ENCODE data around the gene LIN28B. TPM values are rescaled to one million over a fixed set of nuclear protein-coding genes. Genes with fewer than 3 reads are reported as not detected.

The LIN28B gene
- total RNA-seq, 4 donors from 2014 or later = not detected

DNA sequence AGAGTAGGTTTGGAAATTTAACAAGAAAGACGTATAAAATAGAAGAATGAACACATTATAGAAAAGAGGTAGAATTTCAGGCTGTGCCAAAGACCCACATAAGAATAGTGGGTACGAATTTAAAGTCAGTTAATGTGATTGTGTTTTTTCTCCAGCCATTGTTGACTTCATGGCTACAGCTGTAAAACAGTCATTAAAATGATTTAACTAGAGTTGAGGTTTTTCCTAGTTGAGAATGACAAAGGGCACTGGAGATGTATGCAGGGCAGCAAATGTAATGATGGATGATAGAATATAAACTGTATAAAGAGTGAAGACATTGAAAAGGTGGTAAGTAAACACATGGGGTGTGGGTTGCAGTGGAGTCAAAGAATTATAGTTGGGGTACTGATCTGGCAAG is 72.7 kb downstream of the LIN28B start:
- Histone ChIP-seq H3K27ac (no peak overlapping the region), H3K4me1 (no peaks in the 10 kb centered on the region), H3K27me3 (no peaks in the 10 kb centered on the region), H3K36me3 (no peaks in the 10 kb centered on the region), H3K4me3 (no peak overlapping the region), H3K9me3 (no peaks in the 10 kb centered on the region)
- no peak for DNase-seq
- TF ChIP-seq CTCF (IDR thresholded peaks at IDR 0.05) (no peak), POLR2A (IDR thresholded peaks at IDR 0.05) (no peak)

GRCh38 chr6:105034470-105034869 is 77.6 kb downstream of the LIN28B start:
- Histone ChIP-seq H3K4me1 (no peaks in the 10 kb centered on the region), H3K9me3 (no peaks in the 10 kb centered on the region), H3K27me3 (no peaks in the 10 kb centered on the region), H3K4me3 (no peak overlapping the region), H3K36me3 (no peaks in the 10 kb centered on the region), H3K27ac (no peak overlapping the region)
- DNase-seq = no peak
- TF ChIP-seq POLR2A (IDR thresholded peaks at IDR 0.05) (no peak), CTCF (IDR thresholded peaks at IDR 0.05) (no peak)

- H3K4me3 ChIP-seq = no peak overlapping the region
- no peaks in the 10 kb centered on the region for H3K4me1 ChIP-seq
- no peak for TF ChIP-seq POLR2A (IDR thresholded peaks at IDR 0.05)
- TF ChIP-seq CTCF (IDR thresholded peaks at IDR 0.05) = no peak
- H3K27me3 ChIP-seq = no peaks in the 10 kb centered on the region
- no peak overlapping the region for H3K27ac ChIP-seq
- H3K9me3 ChIP-seq = no peaks in the 10 kb centered on the region
- no peak for DNase-seq
- H3K36me3 ChIP-seq = no peaks in the 10 kb centered on the region
Observed at GRCh38 chr6:105035299-105035698, 78.4 kb downstream of the LIN28B start.

GRCh38 chr6:105036351-105036750 is 79.4 kb downstream of the LIN28B start:
- DNase-seq = no peak

GRCh38 chr6:105038259-105038658 is 81.4 kb downstream of the LIN28B start:
- no peak overlapping the region for H3K4me3 ChIP-seq

More at GRCh38 chr6:105036351-105036750, 79.4 kb downstream of the LIN28B start:
- Histone ChIP-seq H3K27me3 (no peaks in the 10 kb centered on the region), H3K4me3 (no peak overlapping the region), H3K4me1 (no peaks in the 10 kb centered on the region), H3K9me3 (no peaks in the 10 kb centered on the region), H3K36me3 (no peaks in the 10 kb centered on the region), H3K27ac (no peak overlapping the region)
- TF ChIP-seq CTCF (IDR thresholded peaks at IDR 0.05) (no peak), POLR2A (IDR thresholded peaks at IDR 0.05) (no peak)

More at GRCh38 chr6:105038259-105038658, 81.4 kb downstream of the LIN28B start:
- TF ChIP-seq CTCF (IDR thresholded peaks at IDR 0.05) (no peak), POLR2A (IDR thresholded peaks at IDR 0.05) (no peak)
- H3K27ac ChIP-seq = no peak overlapping the region
- DNase-seq = no peak
- no peaks in the 10 kb centered on the region for H3K27me3 ChIP-seq
- H3K4me1 ChIP-seq = no peaks in the 10 kb centered on the region
- H3K36me3 ChIP-seq = no peaks in the 10 kb centered on the region
- H3K9me3 ChIP-seq = no peaks in the 10 kb centered on the region
